Neural progenitor cell (in vitro differentiated cells): ENCODE results near the gene MITF. TPM values are rescaled to one million over a fixed set of nuclear protein-coding genes. Genes with fewer than 3 reads are reported as not detected.
A peak's percentile ranks its signal among the peaks of the same experiment; 100 is the strongest.

Source experiments
- DNase-seq: peaks from one replicate; pipeline ENCODE4 v3.0.0-alpha.2; 2016; ENCODE audit warnings: low spot score
- H2AFZ ChIP-seq: fragments of 200-600 bp; sonication (generic); replicated peaks from 2 replicates; pipeline ENCODE4 v1.6.1; 2016; ENCODE audit warnings: antibody characterized with exemption
- H3F3A ChIP-seq: fragments of 200-600 bp; sonication (generic); 2 replicates; pipeline ENCODE4 v1.6.1; 2016; ENCODE audit warnings: antibody characterized with exemption, low read depth
- H3K27ac ChIP-seq: fragments of 200-600 bp; sonication (generic); 2 replicates; pipeline ENCODE4 v1.5.1; 2016; ENCODE audit warnings: mild to moderate bottlenecking
- H3K27me3 ChIP-seq: fragments of 200-600 bp; sonication (generic); 2 replicates; pipeline ENCODE4 v1.6.1; 2016; ENCODE audit warnings: mild to moderate bottlenecking, moderate library complexity
- H3K36me3 ChIP-seq: fragments of 200-600 bp; sonication (generic); 2 replicates; pipeline ENCODE4 v1.5.1; 2016
- H3K4me1 ChIP-seq: fragments of 200-600 bp; sonication (generic); 2 replicates; pipeline ENCODE4 v1.6.1; 2016; ENCODE audit warnings: mixed run types
- H3K4me2 ChIP-seq: fragments of 200-600 bp; sonication (generic); 2 replicates; pipeline ENCODE4 v1.6.1; 2016
- H3K4me3 ChIP-seq: fragments of 200-600 bp; sonication (generic); 2 replicates; pipeline ENCODE4 v1.5.1; 2016
- H3K79me2 ChIP-seq: fragments of 200-600 bp; sonication (generic); 2 replicates; pipeline ENCODE4 v1.6.1; 2016; ENCODE audit warnings: low read depth
- H3K9ac ChIP-seq: fragments of 200-600 bp; sonication (generic); 2 replicates; pipeline ENCODE4 v1.6.1; 2016
- H3K9me3 ChIP-seq: fragments of 200-600 bp; sonication (generic); 2 replicates; pipeline ENCODE4 v1.5.1; 2016; ENCODE audit warnings: low read depth
- H4K20me1 ChIP-seq: fragments of 200-600 bp; sonication (generic); 2 replicates; pipeline ENCODE4 v1.6.1; 2016; ENCODE audit warnings: low read depth
- H3K27ac Mint-ChIP-seq: 3 replicates; pipeline ENCODE4 v1.8.0; 2021; ENCODE audit warnings: mixed read lengths
- H3K27me3 Mint-ChIP-seq: 2 replicates; pipeline ENCODE4 v1.8.0; 2022; ENCODE audit warnings: low read depth, mild to moderate bottlenecking, inconsistent platforms, moderate library complexity, mixed read lengths; ENCODE audit not compliant: insufficient read depth
- H3K36me3 Mint-ChIP-seq: 3 replicates; pipeline ENCODE4 v1.8.0; 2021; ENCODE audit warnings: mixed read lengths
- H3K4me1 Mint-ChIP-seq: 3 replicates; pipeline ENCODE4 v1.8.0; 2021; ENCODE audit warnings: mixed read lengths
- H3K4me3 Mint-ChIP-seq: 3 replicates; pipeline ENCODE4 v1.8.0; 2021; ENCODE audit warnings: mild to moderate bottlenecking, moderate library complexity, mixed read lengths
- H3K9me3 Mint-ChIP-seq: 3 replicates; pipeline ENCODE4 v1.8.0; 2020; ENCODE audit warnings: mixed read lengths
- CTCF ChIP-seq: fragments of 200-600 bp; sonication (generic); IDR thresholded peaks from 2 replicates; pipeline ENCODE4 v1.5.1; 2017; ENCODE audit warnings: antibody characterized with exemption, mild to moderate bottlenecking
- EZH2 ChIP-seq: fragments of 200-600 bp; sonication (generic); IDR thresholded peaks from 2 replicates; pipeline ENCODE4 v1.6.1; 2017; ENCODE audit warnings: antibody characterized with exemption, mild to moderate bottlenecking, moderate library complexity
- EZH2phosphoT487 ChIP-seq: fragments of 200-600 bp; sonication (generic); IDR thresholded peaks from 2 replicates; pipeline ENCODE4 v1.6.1; 2017; ENCODE audit warnings: antibody characterized with exemption
- total RNA-seq: library from RNA; depleted of rRNA; stranded (reverse); fragments of >200 nt; gene quantifications from 2 replicates; pipeline ENCODE4 v1.2.3, GENCODE V29; 2015; ENCODE audit warnings: low replicate concordance

MITF gene
- total RNA-seq, 1 donor from 2014 or later = not detected

- no peak overlapping the region for H3K4me3 Mint-ChIP-seq
- no peaks in the 10 kb centered on the region for H3K36me3 ChIP-seq
Observed at GRCh38 chr3:69896095-69896494, 156.8 kb downstream of the MITF start.

GRCh38 chr3:69900331-69900730 is 161.1 kb downstream of the MITF start:
- Mint-ChIP-seq H3K36me3 (no peaks in the 10 kb centered on the region), H3K27ac (no peak overlapping the region), H3K9me3 (no peaks in the 10 kb centered on the region), H3K27me3 (no peaks in the 10 kb centered on the region), H3K4me3 (no peak overlapping the region), H3K4me1 (no peaks in the 10 kb centered on the region)
- Histone ChIP-seq H3K27me3 (no peaks in the 10 kb centered on the region), H4K20me1 (no peaks in the 10 kb centered on the region), H3K4me2 (peak overlapping the region; percentile 40), H3K36me3 (no peaks in the 10 kb centered on the region), H3K9me3 (no peaks in the 10 kb centered on the region), H3K4me1 (peaks cover 10% of the 10 kb centered on the region), H3F3A (no peaks in the 10 kb centered on the region), H3K27ac (no peak overlapping the region), H3K4me3 (no peak overlapping the region), H2AFZ (peak overlapping the region; percentile 47), H3K79me2 (no peaks in the 10 kb centered on the region), H3K9ac (no peak overlapping the region)
- no peak for TF ChIP-seq CTCF
- no peak for TF ChIP-seq EZH2
- no peak for TF ChIP-seq EZH2phosphoT487
- DNase-seq = peak; percentile 13

More at GRCh38 chr3:69896095-69896494, 156.8 kb downstream of the MITF start:
- no peaks in the 10 kb centered on the region for H3F3A ChIP-seq
- H3K27me3 ChIP-seq = no peaks in the 10 kb centered on the region
- no peaks in the 10 kb centered on the region for H3K79me2 ChIP-seq
- Mint-ChIP-seq H3K9me3 (no peaks in the 10 kb centered on the region), H3K27me3 (no peaks in the 10 kb centered on the region), H3K4me1 (peaks cover 7% of the 10 kb centered on the region), H3K27ac (no peak overlapping the region), H3K36me3 (no peaks in the 10 kb centered on the region)
- H2AFZ ChIP-seq = peak overlapping the region; percentile 34
- H3K27ac ChIP-seq = no peak overlapping the region
- no peak for DNase-seq
- no peak overlapping the region for H3K4me2 ChIP-seq
- peaks cover 10% of the 10 kb centered on the region for H3K4me1 ChIP-seq
- no peak overlapping the region for H3K9ac ChIP-seq
- H3K4me3 ChIP-seq = no peak overlapping the region
- no peak for TF ChIP-seq CTCF
- TF ChIP-seq EZH2 = no peak
- TF ChIP-seq EZH2phosphoT487 = no peak
- no peaks in the 10 kb centered on the region for H4K20me1 ChIP-seq
- H3K9me3 ChIP-seq = no peaks in the 10 kb centered on the region

- Histone ChIP-seq H3K9ac (no peak overlapping the region), H3F3A (no peaks in the 10 kb centered on the region), H3K79me2 (no peaks in the 10 kb centered on the region), H3K4me3 (no peak overlapping the region), H3K4me1 (peaks cover 10% of the 10 kb centered on the region), H2AFZ (no peak overlapping the region), H3K9me3 (no peaks in the 10 kb centered on the region), H4K20me1 (no peaks in the 10 kb centered on the region), H3K4me2 (no peak overlapping the region), H3K36me3 (no peaks in the 10 kb centered on the region), H3K27ac (no peak overlapping the region), H3K27me3 (no peaks in the 10 kb centered on the region)
- no peaks in the 10 kb centered on the region for H3K4me1 Mint-ChIP-seq
- H3K27me3 Mint-ChIP-seq = no peaks in the 10 kb centered on the region
- no peaks in the 10 kb centered on the region for H3K36me3 Mint-ChIP-seq
- no peak overlapping the region for H3K4me3 Mint-ChIP-seq
- TF ChIP-seq CTCF (no peak), EZH2phosphoT487 (no peak), EZH2 (no peak)
- H3K27ac Mint-ChIP-seq = no peak overlapping the region
- DNase-seq = no peak
- no peaks in the 10 kb centered on the region for H3K9me3 Mint-ChIP-seq
Observed at GRCh38 chr3:69901802-69902201, 162.5 kb downstream of the MITF start.
